NB4 (cell line): ENCODE data around the gene MCC.

Source experiments
- MYC ChIP-seq: IDR thresholded peaks from 2 replicates; pipeline ENCODE4 v1.6.1; 2011; ENCODE audit warnings: low read depth, low read length
- TF ChIP-seq, protein P1 (sequence below): IDR thresholded peaks from one replicate; pipeline ENCODE4 v1.5.1; 2012; ENCODE audit warnings: low read depth, low read length

GRCh38 chr5:113450462-113450861 lies 37.8 kb downstream of the MCC start:
- TF ChIP-seq MYC: no peak
- TF ChIP-seq, protein P1, sequence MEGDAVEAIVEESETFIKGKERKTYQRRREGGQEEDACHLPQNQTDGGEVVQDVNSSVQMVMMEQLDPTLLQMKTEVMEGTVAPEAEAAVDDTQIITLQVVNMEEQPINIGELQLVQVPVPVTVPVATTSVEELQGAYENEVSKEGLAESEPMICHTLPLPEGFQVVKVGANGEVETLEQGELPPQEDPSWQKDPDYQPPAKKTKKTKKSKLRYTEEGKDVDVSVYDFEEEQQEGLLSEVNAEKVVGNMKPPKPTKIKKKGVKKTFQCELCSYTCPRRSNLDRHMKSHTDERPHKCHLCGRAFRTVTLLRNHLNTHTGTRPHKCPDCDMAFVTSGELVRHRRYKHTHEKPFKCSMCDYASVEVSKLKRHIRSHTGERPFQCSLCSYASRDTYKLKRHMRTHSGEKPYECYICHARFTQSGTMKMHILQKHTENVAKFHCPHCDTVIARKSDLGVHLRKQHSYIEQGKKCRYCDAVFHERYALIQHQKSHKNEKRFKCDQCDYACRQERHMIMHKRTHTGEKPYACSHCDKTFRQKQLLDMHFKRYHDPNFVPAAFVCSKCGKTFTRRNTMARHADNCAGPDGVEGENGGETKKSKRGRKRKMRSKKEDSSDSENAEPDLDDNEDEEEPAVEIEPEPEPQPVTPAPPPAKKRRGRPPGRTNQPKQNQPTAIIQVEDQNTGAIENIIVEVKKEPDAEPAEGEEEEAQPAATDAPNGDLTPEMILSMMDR: no peak
